ENCODE data around the gene SHKBP1.
"Not testable (repeated sequence)": the region's sequence is repeated elsewhere in the genome, so short reads cannot be mapped to it uniquely, and the experiment has no call there.

Gene SHKBP1

DNA sequence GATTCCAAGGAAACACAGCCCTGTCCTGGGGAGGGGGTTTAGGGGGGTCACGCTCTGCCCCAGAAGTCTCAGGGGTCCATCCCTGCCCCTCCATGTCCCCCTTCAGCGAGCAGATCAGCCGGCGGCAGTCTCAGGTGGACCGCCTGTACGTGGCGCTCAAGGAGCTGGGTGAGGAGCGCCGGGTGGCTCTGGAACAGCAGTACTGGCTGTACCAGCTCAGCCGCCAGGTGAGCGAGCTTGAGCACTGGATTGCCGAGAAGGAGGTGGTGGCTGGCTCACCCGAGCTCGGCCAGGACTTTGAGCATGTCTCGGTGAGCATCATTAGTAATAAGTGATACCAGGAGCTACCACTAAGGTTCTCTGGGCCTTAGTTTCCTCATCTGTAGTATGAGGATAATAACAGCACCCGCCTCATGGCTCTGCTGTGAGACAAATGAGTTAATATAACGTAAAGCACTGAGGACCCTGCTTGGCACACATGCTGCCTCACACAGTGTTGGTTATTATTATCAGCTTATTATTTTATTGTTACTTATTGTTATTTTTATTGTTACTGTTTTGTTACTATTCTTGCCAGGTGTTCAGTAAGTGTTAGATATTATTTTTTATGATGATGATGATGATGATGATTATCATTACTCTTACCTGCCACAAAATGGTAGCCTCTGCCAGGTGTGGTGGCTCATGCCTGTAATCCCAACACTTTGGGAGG lies 20.5 kb upstream of the SHKBP1 start:
- DNase-seq, result no peak

GRCh38 chr19:40556953-40557530 lies 19.6 kb upstream of the SHKBP1 start:
- DNase-seq, result no peak

GRCh38 chr19:40559394-40559793 lies 17.3 kb upstream of the SHKBP1 start:
- DNase-seq, result no peak

- DNase-seq, result no peak
Measured at GRCh38 chr19:40560092-40560507, 16.6 kb upstream of the SHKBP1 start.

DNA sequence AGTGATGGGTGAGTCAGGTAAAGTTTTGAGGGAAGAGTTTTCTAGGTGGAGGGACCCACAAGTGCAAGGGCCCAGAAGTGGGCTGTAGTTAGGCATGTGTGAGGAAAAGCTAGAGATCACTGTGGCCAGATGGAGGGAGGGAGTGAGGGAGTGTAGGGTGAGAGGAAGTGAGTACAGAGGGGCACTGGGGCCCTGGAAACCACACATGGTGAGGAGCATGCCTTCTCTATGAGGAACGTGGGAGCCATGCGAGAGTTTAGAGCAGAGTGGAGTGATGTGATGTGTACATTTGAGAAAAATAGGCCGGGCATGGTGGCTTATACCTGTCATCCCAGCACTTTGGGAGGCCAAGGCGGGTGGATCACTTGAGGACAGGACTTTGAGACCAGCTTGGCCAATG lies 14.7 kb upstream of the SHKBP1 start:
- DNase-seq, result no peak

DNA sequence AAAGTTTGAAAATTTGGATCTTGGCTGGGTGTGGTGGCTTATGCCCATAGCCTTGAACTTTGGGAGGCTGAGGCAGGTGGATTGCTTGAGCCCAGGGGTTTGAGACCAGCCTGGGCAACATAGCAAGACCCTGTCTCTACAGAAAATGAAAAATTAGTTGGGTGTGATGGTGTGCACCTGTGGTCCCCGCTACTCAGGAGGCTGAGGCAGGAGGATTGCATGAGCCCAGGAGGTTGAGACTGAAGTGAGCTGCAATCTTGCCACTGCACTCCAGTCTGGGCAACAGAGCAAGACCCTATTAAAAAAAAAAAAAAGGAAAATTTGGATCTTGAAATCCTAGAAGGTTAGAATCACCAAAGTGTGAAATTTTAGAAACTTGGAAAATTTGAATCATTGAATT lies 12.1 kb upstream of the SHKBP1 start:
- DNase-seq, result not testable (repeated sequence)

DNA sequence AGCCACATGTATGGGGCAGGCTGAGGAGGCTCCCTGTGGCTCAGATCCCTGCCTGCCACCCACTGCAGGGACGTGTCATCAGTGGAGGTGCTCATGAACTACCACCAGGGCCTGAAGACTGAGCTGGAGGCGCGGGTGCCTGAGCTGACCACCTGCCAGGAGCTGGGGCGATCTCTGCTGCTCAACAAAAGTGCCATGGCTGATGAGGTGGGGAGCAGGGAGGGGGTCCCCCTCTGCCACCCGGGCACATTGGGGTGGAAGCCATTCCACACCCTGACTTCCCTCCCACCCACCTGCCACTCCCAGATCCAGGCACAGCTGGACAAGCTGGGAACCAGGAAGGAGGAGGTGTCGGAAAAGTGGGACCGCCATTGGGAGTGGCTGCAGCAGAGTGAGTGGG lies 11.3 kb upstream of the SHKBP1 start:
- no peak for DNase-seq

DNA sequence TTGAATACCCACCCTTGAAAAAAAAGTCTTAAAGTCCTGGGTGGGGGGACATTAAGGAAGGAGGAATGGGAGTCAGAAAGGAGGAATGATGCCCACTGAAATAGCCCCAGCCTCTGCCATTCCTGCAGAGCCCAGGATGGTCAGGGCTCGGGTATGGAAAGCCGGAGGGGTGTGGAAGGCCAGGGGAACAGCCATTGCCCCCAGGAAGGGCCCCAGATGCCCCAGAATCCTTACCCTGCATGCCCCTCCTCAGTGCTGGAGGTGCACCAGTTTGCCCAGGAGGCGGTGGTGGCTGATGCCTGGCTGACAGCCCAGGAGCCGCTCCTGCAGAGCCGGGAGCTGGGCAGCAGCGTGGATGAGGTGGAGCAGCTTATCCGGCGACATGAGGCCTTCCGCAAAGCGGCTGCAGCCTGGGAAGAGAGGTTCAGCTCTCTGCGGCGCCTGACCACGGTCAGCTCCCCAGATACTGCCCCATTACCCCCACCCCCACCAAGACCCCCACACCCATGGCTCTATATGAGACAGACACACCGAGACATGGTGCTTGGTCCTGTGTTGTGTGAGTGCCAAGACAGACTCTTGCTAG lies 10.7 kb upstream of the SHKBP1 start:
- no peak for DNase-seq

- no peak for DNase-seq
Measured at GRCh38 chr19:40567040-40567749, 9.5 kb upstream of the SHKBP1 start.

DNA sequence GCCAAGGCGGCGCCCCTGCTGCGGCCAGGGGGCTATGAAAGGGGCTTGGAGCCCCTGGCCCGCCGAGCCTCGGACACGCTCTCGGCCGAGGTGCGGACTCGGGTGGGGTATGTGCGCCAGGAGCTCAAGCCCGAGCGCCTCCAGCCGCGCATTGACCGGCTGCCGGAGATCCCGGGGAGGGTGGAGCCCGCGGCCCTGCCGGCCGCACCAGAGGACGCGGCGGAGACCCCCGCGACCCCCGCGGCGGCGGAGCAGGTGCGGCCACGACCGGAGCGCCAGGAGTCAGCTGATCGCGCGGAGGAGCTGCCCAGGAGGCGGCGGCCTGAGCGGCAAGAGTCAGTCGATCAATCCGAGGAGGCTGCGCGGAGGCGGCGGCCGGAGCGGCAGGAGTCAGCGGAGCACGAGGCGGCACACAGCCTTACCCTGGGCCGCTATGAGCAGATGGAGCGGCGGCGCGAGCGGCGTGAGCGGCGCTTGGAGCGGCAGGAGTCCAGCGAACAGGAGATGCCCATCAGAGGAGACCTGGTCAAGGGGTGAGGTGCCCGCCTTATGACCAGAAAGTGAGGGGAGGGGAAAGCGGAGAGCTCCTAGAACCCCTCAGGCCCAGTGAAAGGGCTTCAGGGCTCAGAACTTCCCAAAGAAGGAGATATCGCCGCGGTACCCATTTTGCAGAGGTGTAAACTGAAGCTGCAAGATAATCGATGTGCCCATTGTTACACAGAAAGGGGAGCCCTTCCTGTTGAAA lies 8.8 kb upstream of the SHKBP1 start:
- DNase-seq, result no peak

DNA sequence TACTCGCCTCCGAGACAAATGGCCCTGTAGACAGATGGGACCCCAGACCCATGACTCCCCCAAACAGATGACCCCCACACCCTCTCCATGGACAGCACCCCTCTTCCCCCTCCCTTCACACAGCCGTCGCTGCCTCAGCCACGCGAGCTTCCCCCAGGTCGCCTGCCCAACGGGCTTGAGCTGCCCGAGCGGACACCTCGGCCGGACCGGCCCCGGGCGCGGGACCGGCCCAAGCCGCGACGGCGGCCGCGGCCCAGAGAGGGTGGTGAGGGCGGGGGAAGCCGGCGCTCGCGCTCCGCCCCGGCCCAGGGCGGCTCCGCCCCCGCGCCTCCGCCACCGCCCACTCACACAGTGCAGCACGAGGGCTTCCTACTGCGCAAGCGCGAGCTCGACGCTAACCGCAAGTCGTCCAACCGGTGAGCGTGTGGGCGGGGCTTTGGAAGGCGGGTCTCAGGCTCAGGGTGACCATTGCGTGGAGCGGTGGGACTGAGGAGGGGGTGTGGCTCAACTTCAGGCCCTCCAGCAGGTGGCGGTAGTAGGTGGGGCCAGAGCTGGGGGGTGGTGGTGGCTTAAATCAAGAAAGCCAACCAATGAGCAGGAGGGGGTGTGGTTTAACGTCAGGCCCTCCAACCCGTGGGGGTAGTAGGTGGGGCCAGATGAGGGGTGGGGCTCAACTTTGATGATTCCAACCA lies 6.2 kb upstream of the SHKBP1 start:
- DNase-seq, result peak; percentile 99

DNA sequence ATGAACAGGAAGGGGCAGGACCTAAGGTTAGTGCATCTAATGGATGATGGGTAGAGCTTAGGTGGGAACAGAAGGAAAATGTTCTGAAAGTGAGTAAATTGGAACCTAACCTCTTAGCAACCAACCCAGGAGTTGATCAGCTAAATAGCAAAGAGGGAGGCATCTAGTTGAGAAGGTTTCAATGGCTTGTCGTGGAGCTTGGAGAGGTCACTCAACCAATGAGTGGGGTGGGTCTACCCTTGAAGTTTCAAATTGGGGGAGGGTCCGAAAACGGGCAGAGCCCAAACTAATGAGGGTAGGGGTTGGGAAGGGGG lies 5.7 kb upstream of the SHKBP1 start:
- no peak for DNase-seq

DNA sequence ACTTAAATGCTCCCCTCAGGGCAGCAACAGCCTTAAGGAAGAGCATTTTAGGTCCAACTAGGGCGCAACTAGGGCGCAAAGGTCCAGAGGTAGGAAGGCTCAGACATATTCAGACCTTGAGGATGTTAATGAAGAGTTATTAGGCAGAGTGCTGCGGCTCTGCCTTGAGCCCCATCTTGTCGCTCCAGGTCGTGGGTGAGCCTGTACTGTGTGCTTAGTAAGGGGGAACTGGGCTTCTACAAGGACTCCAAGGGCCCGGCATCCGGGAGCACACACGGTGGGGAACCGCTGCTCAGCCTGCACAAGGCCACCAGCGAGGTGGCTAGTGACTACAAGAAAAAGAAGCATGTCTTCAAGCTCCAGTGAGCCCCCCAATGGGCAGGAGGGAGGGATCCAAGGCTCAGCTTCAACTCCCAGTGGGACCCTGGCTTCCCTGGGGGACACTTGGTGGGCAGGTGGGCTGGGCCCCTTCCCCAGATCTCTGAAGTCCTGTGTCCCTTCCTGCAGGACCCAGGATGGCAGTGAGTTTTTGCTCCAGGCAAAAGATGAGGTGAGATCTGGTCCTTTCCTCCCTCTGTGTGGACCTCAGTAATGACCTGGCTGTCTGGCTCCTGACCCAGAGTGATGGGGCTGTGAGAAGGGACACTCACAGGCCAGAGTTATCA lies 4.7 kb upstream of the SHKBP1 start:
- no peak for DNase-seq

- DNase-seq, result no peak
Measured at GRCh38 chr19:40575326-40575725, 1.3 kb upstream of the SHKBP1 start.

- peak; percentile 64 for DNase-seq
Measured at GRCh38 chr19:40576151-40576584, 505 bp upstream of the SHKBP1 start.

DNA sequence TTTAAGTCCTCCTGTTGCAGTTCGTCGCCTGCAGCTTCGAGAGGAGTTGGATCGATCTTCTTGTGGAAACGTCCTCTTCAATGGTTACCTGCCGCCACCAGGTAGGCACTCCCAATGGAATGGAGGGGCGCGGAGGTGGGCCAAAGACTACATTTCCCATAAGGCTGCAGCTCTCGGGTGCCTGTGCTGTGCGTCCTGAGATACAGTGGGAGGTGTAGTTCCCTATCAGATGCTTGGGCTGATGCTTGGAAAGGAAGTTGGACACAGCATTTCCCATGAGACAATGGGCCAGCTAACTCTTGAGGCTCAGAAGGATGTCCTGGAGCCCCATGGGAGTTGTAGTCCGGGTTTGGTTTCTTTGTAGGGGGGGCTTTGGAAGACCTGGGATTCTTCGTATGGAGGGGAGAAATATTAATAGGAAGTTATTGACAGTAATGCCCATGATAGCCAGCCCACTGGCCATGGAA lies 1.8 kb downstream of the SHKBP1 start:
- DNase-seq, result peak; percentile 72

DNA sequence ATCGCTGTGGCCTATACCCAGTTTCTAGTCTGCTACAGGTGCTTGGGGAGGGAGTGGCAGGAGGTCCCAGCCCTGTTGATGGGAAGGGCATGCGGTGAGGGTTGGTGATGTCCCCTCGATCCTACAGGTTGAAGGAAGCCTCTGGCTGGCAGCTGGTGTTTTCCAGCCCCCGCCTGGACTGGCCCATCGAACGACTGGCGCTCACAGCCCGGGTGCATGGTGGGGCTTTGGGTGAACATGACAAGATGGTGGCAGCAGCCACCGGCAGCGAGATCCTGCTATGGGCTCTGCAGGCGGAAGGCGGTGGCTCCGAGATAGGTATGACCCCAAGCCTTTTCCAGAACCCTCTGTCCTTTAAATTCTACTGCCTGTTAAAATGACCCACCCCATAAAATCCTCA lies 3.9 kb downstream of the SHKBP1 start:
- DNase-seq, result no peak

DNA sequence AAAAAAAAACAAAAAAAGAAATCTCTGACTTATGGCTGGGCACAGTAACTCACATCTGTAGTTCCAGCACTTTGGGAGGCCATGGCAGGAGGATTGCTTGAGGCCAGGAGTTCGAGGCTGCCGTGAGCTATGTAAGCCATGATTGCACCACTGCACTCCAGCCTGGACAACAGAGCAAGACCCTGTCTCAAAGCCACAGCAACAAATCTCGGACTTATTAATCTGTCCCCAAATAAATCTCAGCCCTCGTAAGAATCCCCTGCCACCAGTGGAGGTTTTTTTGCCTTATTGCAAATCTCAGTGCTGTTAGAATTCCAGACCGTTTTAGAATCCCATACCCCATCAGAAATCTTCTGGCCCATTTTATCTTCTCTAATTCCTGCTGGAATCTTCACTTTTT lies 4.9 kb downstream of the SHKBP1 start:
- DNase-seq, result no peak

DNA sequence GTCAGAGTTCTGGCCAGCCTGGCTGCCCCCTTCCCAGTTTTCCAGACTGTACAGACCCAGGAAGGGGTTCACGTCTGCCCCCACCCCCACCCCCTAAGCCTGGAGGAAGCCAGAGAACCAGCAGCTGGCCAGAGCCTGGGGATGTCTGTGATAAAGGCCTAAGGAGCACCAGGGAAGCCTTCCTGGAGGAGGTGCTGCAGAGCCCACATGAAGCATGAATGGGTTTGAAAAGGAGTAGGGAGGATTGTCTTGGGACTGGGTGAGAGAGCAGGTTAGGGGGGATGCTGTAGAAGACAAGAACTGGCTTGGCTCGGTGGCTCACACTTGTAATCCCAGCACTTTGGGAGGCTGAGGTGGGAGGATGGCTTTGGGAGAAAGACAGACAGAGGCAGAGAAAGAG lies 5.8 kb downstream of the SHKBP1 start:
- DNase-seq, result no peak

DNA sequence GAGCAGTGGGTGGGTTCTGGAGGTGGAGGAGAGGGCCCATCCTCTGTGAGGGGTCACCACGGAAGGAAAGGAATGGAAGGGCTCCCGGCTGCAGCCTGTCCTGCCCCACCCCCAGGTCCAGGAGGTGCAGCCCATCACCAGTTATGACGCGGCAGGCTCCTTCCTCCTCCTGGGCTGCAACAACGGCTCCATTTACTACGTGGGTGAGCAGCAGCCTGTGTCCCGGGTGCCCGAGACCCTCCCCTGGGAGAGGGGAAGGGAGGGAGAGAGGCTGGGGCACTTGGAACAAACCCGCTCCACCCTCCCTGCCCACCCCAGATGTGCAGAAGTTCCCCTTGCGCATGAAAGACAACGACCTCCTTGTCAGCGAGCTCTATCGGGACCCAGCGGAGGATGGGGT lies 6.6 kb downstream of the SHKBP1 start:
- DNase-seq, result no peak

GRCh38 chr19:40584007-40584406 lies 7.3 kb downstream of the SHKBP1 start:
- DNase-seq, result no peak
